GM12875 (cell line): Measurements from ENCODE around the gene MAGI3.
A peak's percentile ranks its signal among the peaks of the same experiment; 100 is the strongest.

Source experiments
- H3K4me3 ChIP-seq: one replicate; pipeline ENCODE4 v1.5.1; 2011; ENCODE audit warnings: low read depth, low read length, control low read depth
- CTCF ChIP-seq: IDR thresholded peaks from 2 replicates; pipeline ENCODE4 v1.5.1; 2011; ENCODE audit warnings: low read depth, mild to moderate bottlenecking, control low read depth, inconsistent platforms, low read length, moderate library complexity, borderline replicate concordance; ENCODE audit not compliant: insufficient read depth

The MAGI3 gene

DNA sequence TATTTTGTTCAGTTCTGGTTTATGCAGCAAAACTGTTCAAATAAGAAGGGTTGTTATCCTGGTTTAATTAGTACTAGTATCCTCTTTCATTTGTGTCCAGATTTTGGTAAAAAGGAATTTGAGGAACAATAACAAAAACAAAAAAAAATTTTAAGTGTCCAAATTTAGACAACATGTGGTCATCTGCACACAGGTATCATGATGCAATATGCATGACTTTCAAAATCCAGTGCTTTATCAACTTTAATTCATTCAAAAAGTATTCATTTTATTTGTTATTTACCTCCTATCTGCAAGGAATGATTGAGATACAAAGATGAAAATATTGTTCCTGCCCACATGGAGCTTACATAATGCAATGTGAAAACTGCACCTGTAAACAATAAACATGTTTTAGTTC lies 16.7 kb upstream of the MAGI3 start:
- no peak overlapping the region for H3K4me3 ChIP-seq
- no peak for TF ChIP-seq CTCF

DNA sequence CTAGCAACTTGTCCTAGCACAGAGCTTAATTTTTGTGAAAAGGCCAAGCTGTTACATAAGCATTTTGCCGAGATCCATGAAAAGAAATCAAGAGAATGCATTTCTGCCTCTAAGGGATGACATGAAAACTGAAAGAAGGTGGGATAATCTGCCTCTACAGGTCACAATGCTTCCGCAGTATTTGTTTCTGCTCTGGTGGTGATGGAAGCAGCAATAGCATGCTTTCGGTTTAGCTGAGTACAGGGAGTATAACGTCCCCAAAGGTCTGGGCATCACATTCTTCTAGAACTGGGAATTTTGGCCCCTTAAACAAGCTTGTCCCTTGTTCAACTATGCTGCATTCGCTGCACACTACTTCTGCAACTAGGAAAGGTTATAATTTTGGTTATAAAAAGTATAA lies 14.4 kb upstream of the MAGI3 start:
- TF ChIP-seq CTCF: no peak

DNA sequence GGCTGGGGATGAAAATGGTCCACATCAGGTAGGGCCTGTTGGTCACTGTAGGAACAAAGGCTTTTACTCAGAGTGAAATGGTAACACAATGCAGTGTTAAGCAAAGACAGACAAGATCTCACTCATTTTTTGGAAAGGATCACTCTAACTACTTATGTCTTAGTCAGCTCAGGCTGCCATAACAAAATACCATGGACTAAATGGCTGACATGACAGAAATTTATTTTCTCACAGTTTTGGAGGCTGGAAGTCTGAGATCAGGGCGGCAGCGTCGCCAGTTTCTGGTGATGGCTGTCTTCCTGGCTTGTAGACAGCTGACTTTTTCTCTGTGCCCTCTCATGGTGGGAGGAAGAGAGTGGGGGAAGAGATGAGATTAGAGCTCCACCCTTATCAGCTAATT lies 10.2 kb upstream of the MAGI3 start:
- TF ChIP-seq CTCF: no peak
- H3K4me3 ChIP-seq: no peak overlapping the region

More for the DNA sequence above, 14.4 kb upstream of the MAGI3 start:
- H3K4me3 ChIP-seq: no peak overlapping the region

GRCh38 chr1:113388017-113388620 lies 2.2 kb upstream of the MAGI3 start:
- H3K4me3 ChIP-seq: no peak overlapping the region
- no peak for TF ChIP-seq CTCF

GRCh38 chr1:113388621-113389358 lies 1.5 kb upstream of the MAGI3 start:
- no peak for TF ChIP-seq CTCF
- no peak overlapping the region for H3K4me3 ChIP-seq

- H3K4me3 ChIP-seq: peak overlapping the region; percentile 61
- no peak for TF ChIP-seq CTCF
Observed at GRCh38 chr1:113389359-113389952, 859 bp upstream of the MAGI3 start.
